Adrenal gland (tissue), 12 donors: ENCODE data around the gene HOXC6. TPM values are rescaled to one million over a fixed set of nuclear protein-coding genes. Genes with fewer than 3 reads are reported as not detected.

Experiments
- DNase-seq, 7 donors: peaks; one replicate each; pipeline ENCODE4 v3.0.0-alpha.2; 2019 to 2020
- H3K27ac ChIP-seq, 5 donors: fragments of 200-600 bp; sonication (generic) in 4 of 5; 1 replicate in 3 of 5; 2 replicates in 2 of 5; pipeline versions ENCODE4 v1.5.1 to v1.8.0; 2016 to 2020; ENCODE audit warnings: mild to moderate bottlenecking in 1 of 5
- H3K27me3 ChIP-seq: fragments of 200-600 bp; 2 replicates; pipeline ENCODE4 v1.8.0; 2021
- H3K36me3 ChIP-seq, 2 donors: fragments of 200-600 bp; replicated peaks in 1 of 2; 1 replicate in 1 of 2; 2 replicates in 1 of 2; pipeline versions ENCODE4 v1.5.1 to v1.8.0; 2018 to 2022
- H3K4me1 ChIP-seq, 2 donors: fragments of 200-600 bp; replicated peaks in 1 of 2; 1 replicate in 1 of 2; 2 replicates in 1 of 2; pipeline versions ENCODE4 v1.5.1 to v1.8.0; 2018 to 2021
- H3K4me3 ChIP-seq, 4 donors: fragments of 200-600 bp; sonication (generic) in 3 of 4; one replicate each; pipeline ENCODE4 v1.5.1; 2016 to 2018
- H3K9me3 ChIP-seq, 3 donors: fragments of 200-600 bp; sonication (generic) in 1 of 3; replicated peaks in 1 of 3; 1 replicate in 2 of 3; 2 replicates in 1 of 3; pipeline versions ENCODE4 v1.5.1 to v1.8.0; 2016 to 2021
- CTCF ChIP-seq, 6 experiments: fragments of 450-650 bp in 4 of 6; fragments of 200-600 bp in 2 of 6; sonication (generic) in 1 of 6; IDR thresholded peaks; 1 replicate in 5 of 6; 2 replicates in 1 of 6; pipeline versions ENCODE4 v1.5.1 to v1.8.0; 2016 to 2021; ENCODE audit warnings: antibody characterized with exemption in 6 of 6, mild to moderate bottlenecking in 2 of 6, moderate library complexity in 1 of 6
- POLR2A ChIP-seq, 2 donors: fragments of 450-650 bp; IDR thresholded peaks; one replicate each; pipeline ENCODE4 v1.6.1; 2017; ENCODE audit warnings: antibody characterized with exemption in 2 of 2, mild to moderate bottlenecking in 2 of 2, moderate library complexity in 1 of 2
- WGBS, 4 donors: extraction: QIAGEN DNeasy Blood & Tissue Kit in 2 of 4; methylation state at CpG; one replicate each; pipeline versions ENCODE4 v1.1.5 to v1.1.7; 2013 to 2017; 5-methylcytosine and 5-hydroxymethylcytosine counted together
- intact Hi-C, 2 donors: fragments of 100-400 bp; cut with DNase I; formaldehyde crosslinking; loops; one replicate each; pipeline versions ENCODE4 v1.14.1 to v1.15.0; 2022 to 2023
- polyA plus RNA-seq, 3 donors: library from polyadenylated mRNA; stranded (reverse); fragments of 200-250 nt in 2 of 3; fragments of 350-450 nt in 1 of 3; fragmentation: Illumina TruSeq in 1 of 3; extraction: RNeasy Lipid Tissue Mini Kit (QIAGEN cat#74804) in 1 of 3; gene quantifications; one replicate each; pipeline ENCODE4 v1.2.3, GENCODE V29; 2013 to 2014
- total RNA-seq, 9 donors: library from RNA; depleted of rRNA in 4 of 9; stranded (reverse); fragments of >200 nt in 4 of 9; fragments of 120-200 nt in 1 of 9; fragmentation: NEBNext Ultra II Directional in 1 of 9; extraction: Animal tissue kit (Norgen Biotek cat#: 25700) in 1 of 9; gene quantifications; one replicate each; pipeline versions ENCODE4 v1.1.0 to v1.2.4, GENCODE V29; 2013 to 2023
- donor health status: healthy with polysubstance abuse.
- donor health status: Bipolar disorder and iron deficiency.
- donor health status: DM: yes; HTN: yes; CAD: no.
- donor health status: DM: no; HTN: no; CAD: no.
- donor health status: DM: no; HTN: no; CAD: no.
- donor health status: DM: yes; HTN: yes; CAD: no.

Gene HOXC6
- total and polyA plus RNA-seq, 12 donors = 1.5 to 23.1 (median 13.2) TPM

- Histone ChIP-seq H3K4me3 (peak overlapping the region in 1 of 4 donors; percentile 53), H3K36me3 (no peaks in the 10 kb centered on the region), H3K27me3 (no peaks in the 10 kb centered on the region), H3K4me1 (peaks cover 3 to 8% of the 10 kb centered on the region in 2 donors), H3K27ac (peak overlapping the region in 2 of 5 donors; percentile 72 to 87), H3K9me3 (no peaks in the 10 kb centered on the region)
- intact Hi-C loops = no loop called here
- DNase-seq = no peak
- TF ChIP-seq POLR2A (IDR thresholded peaks at IDR 0.05) = no peak
- no peak for TF ChIP-seq CTCF (IDR thresholded peaks at IDR 0.05)
- 50 to 60% (median 53%) methylated on average over 17 of the region's 17 CpGs for WGBS, 4 donors
Observed at GRCh38 chr12:54010972-54011664, 17.1 kb upstream of the HOXC6 start.

GRCh38 chr12:54011665-54012532 lies 16.3 kb upstream of the HOXC6 start:
- Histone ChIP-seq H3K27me3 (no peaks in the 10 kb centered on the region), H3K36me3 (no peaks in the 10 kb centered on the region), H3K4me3 (peak overlapping the region in 1 of 4 donors; percentile 53), H3K9me3 (no peaks in the 10 kb centered on the region), H3K27ac (peak overlapping the region in 1 of 5 donors; percentile 21), H3K4me1 (peaks cover 3 to 8% of the 10 kb centered on the region in 2 donors)
- DNase-seq = no peak
- TF ChIP-seq CTCF (IDR thresholded peaks at IDR 0.05) (no peak), POLR2A (IDR thresholded peaks at IDR 0.05) (no peak)
- intact Hi-C loops = no loop called here
- WGBS, 4 donors = 64 to 71% (median 68%) methylated on average over 14 of the region's 14 CpGs

GRCh38 chr12:54012631-54013409 lies 15.4 kb upstream of the HOXC6 start:
- Histone ChIP-seq H3K4me1 (peaks cover 0 to 8% of the 10 kb centered on the region in 2 donors), H3K9me3 (no peaks in the 10 kb centered on the region), H3K27ac (peak overlapping the region in 3 of 5 donors; percentile 0 to 60 (median 30)), H3K36me3 (no peaks in the 10 kb centered on the region), H3K27me3 (no peaks in the 10 kb centered on the region), H3K4me3 (no peak overlapping the region)
- DNase-seq = no peak
- intact Hi-C loops = no loop called here
- WGBS, 4 donors = 58 to 83% (median 66%) methylated on average over 6 of the region's 6 CpGs
- TF ChIP-seq POLR2A (IDR thresholded peaks at IDR 0.05) = no peak
- no peak for TF ChIP-seq CTCF (IDR thresholded peaks at IDR 0.05)
